GM21526 (cell line): ENCODE results near the gene TRIM40.
"Not testable (repeated sequence)": the region's sequence is repeated elsewhere in the genome, so short reads cannot be mapped to it uniquely, and the experiment has no call there.

Experiments
- ATAC-seq: cut with Tn5 transposase; IDR thresholded peaks from one replicate; pipeline ENCODE4 v1.9.1; 2021; ENCODE audit warnings: moderate library complexity; ENCODE audit not compliant: unreplicated experiment, low FRiP score

TRIM40 gene

GRCh38 chr6:30113003-30113759 lies 22.8 kb upstream of the TRIM40 start, which contains the start of gene TRIM31:
Gene TRIM31, minus strand, starts transcription at chr6:30113090. Its CDS starts 285 bp downstream, at chr6:30112805.
- ATAC-seq, result no peak

- ATAC-seq, result no peak
Observed at GRCh38 chr6:30113841-30114240, 22.1 kb upstream of the TRIM40 start.

GRCh38 chr6:30116724-30117123 lies 19.2 kb upstream of the TRIM40 start:
- no peak for ATAC-seq

GRCh38 chr6:30118691-30119090 lies 17.2 kb upstream of the TRIM40 start:
- not testable (repeated sequence) for ATAC-seq

- ATAC-seq, result no peak
Observed at GRCh38 chr6:30121446-30122366, 14.2 kb upstream of the TRIM40 start.

GRCh38 chr6:30122515-30122914 lies 13.4 kb upstream of the TRIM40 start:
- ATAC-seq, result no peak

GRCh38 chr6:30127238-30128093 lies 8.5 kb upstream of the TRIM40 start:
- no peak for ATAC-seq

GRCh38 chr6:30129265-30130178 lies 6.4 kb upstream of the TRIM40 start:
- ATAC-seq, result no peak

GRCh38 chr6:30130179-30130679 lies 5.7 kb upstream of the TRIM40 start:
- ATAC-seq, result no peak

- ATAC-seq, result peak; percentile 76
Observed at GRCh38 chr6:30130887-30131862, 4.8 kb upstream of the TRIM40 start.

GRCh38 chr6:30131947-30132497 lies 3.9 kb upstream of the TRIM40 start:
- ATAC-seq, result no peak

- no peak for ATAC-seq
Observed at GRCh38 chr6:30135147-30135546, 793 bp upstream of the TRIM40 start.

- no peak for ATAC-seq
Observed at GRCh38 chr6:30136570-30137286, 788 bp downstream of the TRIM40 start.

GRCh38 chr6:30140240-30140639 lies 4.3 kb downstream of the TRIM40 start:
- not testable (repeated sequence) for ATAC-seq

GRCh38 chr6:30142665-30143064 lies 6.7 kb downstream of the TRIM40 start:
- ATAC-seq, result no peak

GRCh38 chr6:30143780-30144179 lies 7.8 kb downstream of the TRIM40 start:
- ATAC-seq, result no peak

- ATAC-seq, result no peak
Observed at GRCh38 chr6:30144811-30145210, 8.9 kb downstream of the TRIM40 start.
